Measurements from ENCODE around the gene ZNF831.
A peak's percentile ranks its signal among the peaks of the same experiment; 100 is the strongest.

The ZNF831 gene

DNA sequence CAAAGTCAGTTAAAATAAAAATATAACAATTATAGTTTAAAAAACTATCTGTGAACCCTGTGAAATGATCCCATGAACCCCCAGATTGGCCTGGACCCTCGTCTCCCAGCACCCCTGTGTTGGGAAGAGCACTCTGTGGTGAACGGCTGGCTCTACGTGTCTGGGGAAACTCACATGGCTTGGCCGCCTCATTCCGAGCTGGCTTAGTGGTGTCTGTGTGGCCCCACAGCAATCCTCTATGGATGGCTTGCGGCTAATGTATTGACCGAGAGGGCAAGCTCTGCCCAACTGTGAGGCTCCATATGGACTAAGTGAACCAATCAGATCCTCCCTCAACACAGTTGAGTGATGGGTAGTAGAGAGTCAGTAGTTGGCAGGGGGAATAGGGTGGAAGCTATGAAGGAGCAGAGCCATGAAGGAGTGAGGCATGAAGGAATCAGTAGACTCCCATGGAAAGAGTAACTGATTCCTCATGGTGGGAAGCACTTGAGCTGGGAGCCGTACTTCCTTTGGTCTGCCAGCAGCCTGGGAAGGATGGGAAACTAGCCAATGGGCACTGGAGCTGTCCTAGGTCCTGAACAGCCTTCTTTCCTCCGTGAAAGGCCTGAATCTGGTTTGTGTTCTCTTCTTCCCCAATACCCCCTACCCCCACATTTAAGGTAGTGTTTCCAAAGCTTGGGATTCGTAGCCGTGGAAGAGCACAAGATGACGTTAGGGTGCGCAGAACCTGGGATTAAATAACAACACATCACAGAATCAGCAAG, 21.6 kb upstream of the ZNF831 start:
- DNase-seq (ENCODE audit: low read depth, low spot score): no peak

DNA sequence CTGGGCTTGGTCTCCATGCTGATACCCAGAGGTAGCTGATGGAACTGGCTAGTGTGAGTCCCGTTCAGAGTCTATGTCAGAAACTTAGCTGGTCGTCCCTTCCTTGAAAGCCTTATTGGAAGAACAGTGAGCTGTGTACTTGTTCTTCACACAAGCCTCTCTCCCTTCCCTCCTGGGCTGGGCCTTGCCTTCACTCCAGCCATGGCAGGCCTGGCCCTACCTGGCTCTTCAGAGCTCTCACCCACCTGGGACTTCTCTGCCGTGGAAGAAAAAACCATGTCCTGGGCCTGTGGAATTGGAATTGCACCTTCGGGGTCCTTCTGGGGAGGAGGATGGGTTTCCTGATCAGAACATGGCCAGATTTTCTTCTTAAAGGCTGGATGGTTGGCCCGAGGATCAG, 20.3 kb upstream of the ZNF831 start:
- no peak for DNase-seq (ENCODE audit: low read depth, low spot score)

- no peak for DNase-seq (ENCODE audit: low read depth, low spot score)
Measured at GRCh38 chr20:59144179-59144830, 19.3 kb upstream of the ZNF831 start.

DNA sequence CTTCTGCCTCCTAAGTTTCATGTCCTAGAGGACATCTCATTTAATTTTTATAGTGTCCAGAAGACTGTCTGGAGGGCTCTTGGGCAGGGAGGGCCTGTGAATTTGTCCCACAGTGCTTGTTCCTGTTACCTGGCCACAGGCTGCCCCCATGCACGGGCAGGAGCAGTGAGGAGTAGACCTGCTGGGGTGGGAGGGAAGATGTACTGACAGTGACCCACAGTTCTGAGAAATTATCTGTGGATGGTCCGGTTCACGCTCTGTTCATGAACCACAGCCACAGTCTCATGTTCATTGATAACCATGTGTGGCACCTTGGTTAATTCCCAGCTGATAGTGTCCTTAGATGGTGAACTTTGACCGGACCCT, 18.8 kb upstream of the ZNF831 start:
- no peak for DNase-seq (ENCODE audit: low read depth, low spot score)

DNA sequence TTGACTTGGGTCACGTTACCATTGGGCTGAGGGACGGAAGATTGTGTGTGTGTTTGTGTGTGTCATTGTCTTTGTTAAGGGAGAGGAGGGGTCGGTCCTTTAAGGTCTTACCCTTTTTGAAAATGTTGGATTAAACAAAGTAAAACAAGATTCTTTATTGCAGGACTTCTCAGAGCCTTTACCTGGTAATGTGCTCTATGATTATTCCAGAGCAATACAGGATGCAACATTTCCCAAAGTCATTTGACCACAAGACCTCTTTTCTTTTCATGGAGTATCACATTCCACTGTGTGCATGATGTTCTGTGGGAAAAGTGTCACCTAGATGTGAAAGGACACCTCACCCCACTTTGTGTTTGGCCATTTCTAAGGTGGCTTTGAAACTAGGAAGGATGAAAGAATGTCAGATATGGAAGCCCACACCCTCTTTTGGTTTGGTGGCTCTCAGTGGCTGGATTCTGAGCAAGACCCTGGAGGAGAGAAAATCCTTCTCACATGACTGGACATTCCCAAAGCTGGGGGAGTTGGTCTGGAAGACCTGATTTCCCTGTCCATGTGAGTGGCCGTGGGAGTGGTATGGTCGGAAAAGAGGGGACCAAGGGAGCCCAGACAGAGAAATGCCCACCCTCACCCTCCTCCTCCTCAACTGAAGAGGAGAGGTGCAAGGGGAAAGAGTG, 18.2 kb upstream of the ZNF831 start:
- DNase-seq (ENCODE audit: low read depth, low spot score): no peak

DNA sequence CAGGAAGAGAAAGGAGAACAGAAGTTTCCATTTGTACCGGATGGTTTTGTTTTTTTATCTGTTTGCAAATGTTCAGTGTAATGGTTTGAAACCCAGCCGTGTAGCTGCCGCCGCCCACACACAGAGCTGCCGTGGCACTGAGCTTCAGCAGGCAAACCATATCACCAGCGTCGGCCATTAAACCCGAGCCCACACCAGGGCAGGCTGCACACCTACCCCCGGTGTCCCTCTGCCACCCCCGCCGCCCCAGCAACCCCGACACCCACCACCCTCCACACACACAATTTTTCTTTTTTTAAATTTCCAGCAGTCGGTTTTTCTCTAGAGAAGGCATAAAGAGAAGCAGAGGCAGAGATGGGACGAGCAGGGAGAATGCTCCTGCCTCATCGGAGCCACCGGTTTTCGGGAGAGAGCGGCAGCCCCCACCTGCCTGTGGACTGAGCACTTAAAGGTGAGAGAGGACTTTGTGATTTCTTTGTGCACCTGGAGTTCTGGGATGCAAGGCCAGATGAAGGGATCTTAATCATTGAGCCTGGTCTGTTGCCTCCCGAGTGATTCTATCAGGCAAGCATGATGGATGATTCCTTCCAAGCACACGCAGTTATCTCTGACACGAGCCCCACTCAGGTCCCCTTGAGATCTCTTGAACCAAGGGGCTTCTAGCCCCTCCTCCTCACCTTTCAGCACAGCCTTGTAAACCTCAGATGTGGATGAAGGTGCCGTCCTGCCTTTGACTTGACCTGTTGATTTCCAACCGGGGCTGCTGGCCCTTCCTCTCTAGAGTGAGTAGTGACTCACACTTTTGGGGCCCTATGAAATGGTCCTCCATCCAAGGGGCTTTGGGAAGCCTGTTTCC, 17.5 kb upstream of the ZNF831 start:
- peak; percentile 53 for DNase-seq (ENCODE audit: low read depth, low spot score)

- DNase-seq (ENCODE audit: low read depth, low spot score): no peak
Measured at GRCh38 chr20:59146780-59147565, 16.6 kb upstream of the ZNF831 start.

- no peak for DNase-seq (ENCODE audit: low read depth, low spot score)
Measured at GRCh38 chr20:59147586-59147985, 16.0 kb upstream of the ZNF831 start.

DNA sequence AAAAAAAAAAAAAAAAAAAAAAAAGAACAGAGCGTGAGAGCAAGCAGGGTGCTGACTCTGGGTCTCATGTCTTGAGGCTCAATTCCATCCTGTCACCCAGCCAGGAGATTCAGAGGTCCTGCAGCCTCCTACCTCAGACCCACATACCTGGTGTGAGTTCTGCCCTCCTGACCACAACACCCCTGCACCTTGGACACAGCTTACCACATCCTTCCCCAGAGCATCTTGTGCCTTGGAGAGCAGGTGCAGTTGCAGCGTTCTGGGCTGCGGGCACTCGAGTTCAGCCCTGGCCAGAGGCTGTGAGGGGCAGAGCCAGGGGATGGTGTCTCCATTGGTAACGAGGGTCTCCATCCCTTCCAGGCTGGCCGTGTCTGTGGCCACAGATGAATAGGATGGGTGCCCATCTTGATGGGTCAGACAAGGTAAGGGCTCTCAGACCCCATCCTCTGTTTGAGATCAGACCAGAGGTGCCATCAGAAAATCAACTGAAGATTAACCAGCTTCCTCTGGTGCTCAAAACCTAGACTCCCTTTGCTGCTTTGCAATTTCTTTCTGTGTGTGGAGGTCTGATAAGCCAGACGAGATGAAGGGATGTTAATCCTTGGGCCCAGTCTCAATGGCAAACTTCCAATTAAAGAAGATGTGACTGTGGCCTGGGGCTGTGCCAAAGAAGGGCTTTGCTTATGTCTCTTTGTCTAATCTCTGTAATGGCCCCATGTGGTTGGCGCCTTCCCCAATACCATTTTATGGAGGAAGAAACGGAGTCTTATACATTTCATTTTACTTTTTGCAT, 14.7 kb upstream of the ZNF831 start:
- DNase-seq (ENCODE audit: low read depth, low spot score): no peak

DNA sequence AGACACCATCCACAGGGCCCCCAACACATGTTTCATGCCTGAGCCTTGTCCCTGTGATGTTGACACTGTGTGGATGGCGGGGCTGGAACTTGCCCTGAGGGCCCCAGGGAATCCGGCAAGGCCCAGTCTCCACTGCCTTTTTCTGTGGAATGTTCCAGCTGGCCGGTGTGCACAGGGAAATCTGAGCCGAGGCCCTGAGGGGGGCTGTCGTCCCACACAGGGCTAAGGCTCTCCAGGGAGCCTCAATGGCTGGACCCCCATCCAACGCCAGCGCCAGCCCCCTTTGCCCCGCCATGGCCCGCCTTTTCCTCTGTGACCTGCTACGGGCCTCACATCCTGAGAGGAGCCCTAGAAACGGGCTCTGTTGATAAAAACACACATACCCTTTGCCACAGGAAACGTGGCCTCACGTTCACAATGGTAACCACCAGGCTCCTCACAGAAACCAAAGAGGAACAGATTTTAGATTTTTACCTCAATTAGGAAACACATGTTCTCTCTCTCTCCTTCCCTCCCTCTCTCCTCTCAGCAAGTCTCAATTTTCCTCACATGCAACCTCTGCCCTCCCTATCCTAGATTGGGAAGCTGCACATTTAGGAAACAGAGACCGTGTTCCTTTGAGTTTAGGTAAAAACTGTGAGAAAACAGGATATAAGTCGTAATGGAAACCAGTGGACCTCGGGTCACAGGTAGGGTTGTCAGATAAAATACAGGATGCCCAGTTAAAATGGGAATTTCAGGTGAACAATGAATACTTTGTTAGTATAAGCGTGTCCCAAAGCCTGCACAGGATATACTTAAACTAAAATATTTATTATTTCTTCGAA, 13.7 kb upstream of the ZNF831 start:
- DNase-seq (ENCODE audit: low read depth, low spot score): peak; percentile 54

GRCh38 chr20:59150821-59151251, 12.8 kb upstream of the ZNF831 start:
- DNase-seq (ENCODE audit: low read depth, low spot score): no peak

DNA sequence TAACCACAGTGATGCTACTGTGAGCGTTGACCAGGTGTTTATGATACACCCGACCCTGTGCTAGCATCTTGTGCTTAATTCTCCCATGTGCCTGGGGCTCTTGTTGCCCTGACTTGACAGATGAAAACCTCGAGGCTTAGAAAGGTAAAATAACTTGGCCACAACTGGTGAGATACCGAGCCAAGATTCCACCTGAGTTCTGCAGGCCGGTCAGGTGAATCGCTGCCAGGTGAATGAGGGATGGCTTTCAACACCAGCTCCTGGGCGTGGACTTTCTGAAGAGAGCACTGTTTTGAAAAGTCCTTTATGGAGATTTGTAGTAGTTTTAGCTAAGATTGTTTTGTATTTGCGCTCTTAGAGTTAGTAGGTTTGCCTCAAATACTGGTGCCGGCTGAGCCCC, 12.2 kb upstream of the ZNF831 start:
- no peak for DNase-seq (ENCODE audit: low read depth, low spot score)

GRCh38 chr20:59151820-59152219, 11.8 kb upstream of the ZNF831 start:
- no peak for DNase-seq (ENCODE audit: low read depth, low spot score)

GRCh38 chr20:59152559-59153354, 10.9 kb upstream of the ZNF831 start:
- DNase-seq (ENCODE audit: low read depth, low spot score): no peak

- DNase-seq (ENCODE audit: low read depth, low spot score): no peak
Measured at GRCh38 chr20:59153355-59153681, 10.3 kb upstream of the ZNF831 start.

- no peak for DNase-seq (ENCODE audit: low read depth, low spot score)
Measured at GRCh38 chr20:59153832-59154231, 9.8 kb upstream of the ZNF831 start.

GRCh38 chr20:59154317-59155013, 9.2 kb upstream of the ZNF831 start:
- DNase-seq (ENCODE audit: low read depth, low spot score): no peak

DNA sequence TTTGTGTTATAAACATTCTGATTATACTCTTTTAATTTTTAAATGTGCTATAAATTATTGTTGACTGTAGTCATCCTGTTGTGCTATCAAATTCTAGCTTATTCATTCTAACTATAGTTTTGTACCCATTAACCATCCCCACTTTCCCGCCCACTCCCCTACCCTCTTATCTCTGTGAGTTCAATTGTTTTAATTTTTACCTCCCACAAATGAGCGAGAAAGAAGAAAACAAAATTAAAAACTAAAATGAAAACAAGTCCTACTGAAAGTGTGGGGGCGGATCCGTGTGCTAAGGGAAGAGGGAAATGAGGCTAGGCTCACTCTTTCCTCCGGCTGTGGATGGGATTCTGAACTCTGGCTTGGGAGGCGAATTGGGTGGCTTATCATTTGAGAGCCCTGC, 6.6 kb upstream of the ZNF831 start:
- no peak for DNase-seq (ENCODE audit: low read depth, low spot score)
